Prostate gland (tissue), 2 donors: Measurements from ENCODE around the gene CEACAM18. TPM values are rescaled to one million over a fixed set of nuclear protein-coding genes. Genes with fewer than 3 reads are reported as not detected.
"Not testable (repeated sequence)": the region's sequence is repeated elsewhere in the genome, so short reads cannot be mapped to it uniquely, and the experiment has no call there.

Experiments
- DNase-seq: peaks from one replicate; pipeline ENCODE4 v3.0.0-alpha.2; 2019; ENCODE audit warnings: low spot score
- H3K27ac ChIP-seq, 2 donors: fragments of 200-600 bp; sonication (generic); 2 replicates each; pipeline ENCODE4 v1.5.1; 2017 to 2019
- H3K27me3 ChIP-seq: fragments of 200-600 bp; sonication (generic); replicated peaks from 2 replicates; pipeline ENCODE4 v1.5.1; 2019; ENCODE audit not compliant: insufficient read depth
- H3K36me3 ChIP-seq, 2 donors: fragments of 200-600 bp; sonication (generic); 1 replicate in 1 of 2; 2 replicates in 1 of 2; pipeline versions ENCODE4 v1.5.1 to v1.8.1; 2017 to 2019
- H3K4me1 ChIP-seq: fragments of 200-600 bp; sonication (generic); replicated peaks from 2 replicates; pipeline ENCODE4 v1.5.1; 2019
- H3K4me3 ChIP-seq, 2 donors: fragments of 200-600 bp; sonication (generic); 2 replicates each; pipeline ENCODE4 v1.5.1; 2017 to 2019
- H3K9me3 ChIP-seq: fragments of 200-600 bp; sonication (generic); 2 replicates; pipeline ENCODE4 v1.5.1; 2017
- POLR2A ChIP-seq: fragments of 450-650 bp; IDR thresholded peaks from one replicate; pipeline ENCODE4 v1.6.1; 2016; ENCODE audit warnings: antibody characterized with exemption, mild to moderate bottlenecking
- POLR2AphosphoS5 ChIP-seq: sonication (generic); formaldehyde crosslinking; IDR thresholded peaks from one replicate; pipeline ENCODE4 v1.6.1; 2017; ENCODE audit warnings: antibody characterized with exemption
- WGBS: methylation state at CpG from one replicate; pipeline ENCODE4 v1.1.5; 2018; 5-methylcytosine and 5-hydroxymethylcytosine counted together
- intact Hi-C: fragments of 100-400 bp; cut with DNase I; formaldehyde crosslinking; loops from one replicate; pipeline ENCODE4 v1.14.2; 2022
- total RNA-seq, 2 donors: library from RNA; depleted of rRNA; stranded (reverse); fragments of >200 nt; gene quantifications; one replicate each; pipeline ENCODE4 v1.1.0, GENCODE V29; 2016
- TF ChIP-seq, protein P1 (sequence below), 4 experiments: fragments of 200-600 bp in 2 of 4; fragments of 450-650 bp in 2 of 4; sonication (generic) in 2 of 4; IDR thresholded peaks; 1 replicate in 3 of 4; 2 replicates in 1 of 4; pipeline ENCODE4 v1.5.1; 2016 to 2019; ENCODE audit warnings: antibody characterized with exemption in 4 of 4, mild to moderate bottlenecking in 2 of 4, moderate library complexity in 2 of 4

CEACAM18 gene
- total RNA-seq, 2 donors from 2014 or later = not detected

DNA sequence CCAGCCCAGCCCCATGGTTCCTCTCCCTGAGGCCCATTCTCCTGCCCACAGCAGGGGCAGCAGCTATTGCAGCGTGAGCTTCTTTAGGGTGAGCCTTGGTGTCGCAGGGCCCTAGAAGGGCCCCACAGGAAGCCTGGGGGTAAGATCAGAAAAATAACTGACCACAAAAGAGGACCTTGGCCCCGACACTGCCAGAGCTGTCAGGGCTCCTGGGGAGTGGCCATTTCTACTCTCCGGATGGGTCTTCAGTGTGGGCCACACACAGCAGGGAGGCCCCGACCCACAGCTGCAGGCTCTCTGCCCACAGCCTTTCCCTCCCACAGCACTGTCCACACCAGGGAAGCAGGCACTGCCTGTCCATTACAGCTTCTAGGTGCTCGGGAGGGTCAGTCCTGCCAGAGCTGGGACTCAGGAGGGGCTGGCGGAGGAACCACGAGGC is 16.6 kb upstream of the CEACAM18 start:
- Histone ChIP-seq H3K4me1 (no peaks in the 10 kb centered on the region), H3K27me3 (no peaks in the 10 kb centered on the region), H3K9me3 (no peaks in the 10 kb centered on the region), H3K36me3 (no peaks in the 10 kb centered on the region), H3K4me3 (no peak overlapping the region), H3K27ac (no peak overlapping the region)
- 73% methylated on average over 8 of the region's 8 CpGs for WGBS
- TF ChIP-seq, protein P1, sequence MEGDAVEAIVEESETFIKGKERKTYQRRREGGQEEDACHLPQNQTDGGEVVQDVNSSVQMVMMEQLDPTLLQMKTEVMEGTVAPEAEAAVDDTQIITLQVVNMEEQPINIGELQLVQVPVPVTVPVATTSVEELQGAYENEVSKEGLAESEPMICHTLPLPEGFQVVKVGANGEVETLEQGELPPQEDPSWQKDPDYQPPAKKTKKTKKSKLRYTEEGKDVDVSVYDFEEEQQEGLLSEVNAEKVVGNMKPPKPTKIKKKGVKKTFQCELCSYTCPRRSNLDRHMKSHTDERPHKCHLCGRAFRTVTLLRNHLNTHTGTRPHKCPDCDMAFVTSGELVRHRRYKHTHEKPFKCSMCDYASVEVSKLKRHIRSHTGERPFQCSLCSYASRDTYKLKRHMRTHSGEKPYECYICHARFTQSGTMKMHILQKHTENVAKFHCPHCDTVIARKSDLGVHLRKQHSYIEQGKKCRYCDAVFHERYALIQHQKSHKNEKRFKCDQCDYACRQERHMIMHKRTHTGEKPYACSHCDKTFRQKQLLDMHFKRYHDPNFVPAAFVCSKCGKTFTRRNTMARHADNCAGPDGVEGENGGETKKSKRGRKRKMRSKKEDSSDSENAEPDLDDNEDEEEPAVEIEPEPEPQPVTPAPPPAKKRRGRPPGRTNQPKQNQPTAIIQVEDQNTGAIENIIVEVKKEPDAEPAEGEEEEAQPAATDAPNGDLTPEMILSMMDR (IDR thresholded peaks at IDR 0.05) = no peak
- no peak for TF ChIP-seq POLR2A
- TF ChIP-seq POLR2AphosphoS5 = no peak
- DNase-seq = no peak
- intact Hi-C loops = no loop called here

DNA sequence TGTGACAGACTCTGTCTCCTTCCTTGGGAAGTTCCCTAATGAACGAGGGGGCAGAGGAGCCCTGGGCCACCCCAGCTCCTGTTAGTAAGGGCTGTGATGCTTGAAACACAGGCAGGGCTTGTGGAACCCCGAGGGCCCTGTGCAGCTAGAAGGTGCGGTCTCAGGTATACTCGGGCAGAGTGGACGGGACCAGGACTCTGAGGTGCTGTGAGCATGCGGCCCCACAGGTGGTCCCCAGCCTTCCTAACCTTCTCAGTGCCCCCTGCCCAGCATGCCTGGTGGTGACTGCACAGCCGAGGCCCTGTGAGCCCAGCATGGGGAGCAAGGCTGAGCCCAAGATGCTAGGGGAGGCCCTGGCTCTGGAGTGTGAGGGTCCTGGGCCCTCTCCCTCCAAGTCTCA is 16.1 kb upstream of the CEACAM18 start:
- TF ChIP-seq POLR2A (no peak), POLR2AphosphoS5 (no peak)
- TF ChIP-seq, protein P1 (IDR thresholded peaks at IDR 0.05) = no peak
- WGBS = 78% methylated on average over 7 of the region's 7 CpGs
- Histone ChIP-seq H3K9me3 (no peaks in the 10 kb centered on the region), H3K36me3 (no peaks in the 10 kb centered on the region), H3K27ac (no peak overlapping the region), H3K27me3 (no peaks in the 10 kb centered on the region), H3K4me1 (no peaks in the 10 kb centered on the region), H3K4me3 (no peak overlapping the region)
- intact Hi-C loops = no loop called here
- DNase-seq = no peak

DNA sequence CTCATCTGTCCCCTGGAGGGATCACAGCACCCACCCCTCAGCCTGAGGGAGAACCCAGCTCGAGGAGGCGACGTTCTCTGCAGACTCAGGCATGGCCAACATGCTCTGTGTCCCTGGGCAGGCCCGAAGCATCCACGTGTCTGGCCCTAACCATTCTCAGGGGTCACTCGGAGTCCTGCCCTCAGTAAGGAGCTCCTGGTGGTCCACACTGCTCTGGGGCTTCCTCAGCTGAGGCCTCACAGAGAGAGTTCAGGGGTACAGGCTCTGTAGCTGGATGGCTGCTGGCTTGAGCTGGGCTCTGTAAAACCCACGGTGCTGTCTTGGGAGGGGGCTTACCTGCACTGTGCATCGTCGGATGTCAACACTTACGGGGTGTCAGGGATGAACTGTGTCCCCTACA is 15.7 kb upstream of the CEACAM18 start:
- Histone ChIP-seq H3K4me1 (no peaks in the 10 kb centered on the region), H3K27me3 (no peaks in the 10 kb centered on the region), H3K4me3 (no peak overlapping the region), H3K27ac (no peak overlapping the region), H3K36me3 (no peaks in the 10 kb centered on the region), H3K9me3 (no peaks in the 10 kb centered on the region)
- no peak for DNase-seq
- 72% methylated on average over 10 of the region's 10 CpGs for WGBS
- TF ChIP-seq POLR2AphosphoS5 (no peak), POLR2A (no peak)
- TF ChIP-seq, protein P1 (IDR thresholded peaks at IDR 0.05) = no peak
- intact Hi-C loops = no loop called here

DNA sequence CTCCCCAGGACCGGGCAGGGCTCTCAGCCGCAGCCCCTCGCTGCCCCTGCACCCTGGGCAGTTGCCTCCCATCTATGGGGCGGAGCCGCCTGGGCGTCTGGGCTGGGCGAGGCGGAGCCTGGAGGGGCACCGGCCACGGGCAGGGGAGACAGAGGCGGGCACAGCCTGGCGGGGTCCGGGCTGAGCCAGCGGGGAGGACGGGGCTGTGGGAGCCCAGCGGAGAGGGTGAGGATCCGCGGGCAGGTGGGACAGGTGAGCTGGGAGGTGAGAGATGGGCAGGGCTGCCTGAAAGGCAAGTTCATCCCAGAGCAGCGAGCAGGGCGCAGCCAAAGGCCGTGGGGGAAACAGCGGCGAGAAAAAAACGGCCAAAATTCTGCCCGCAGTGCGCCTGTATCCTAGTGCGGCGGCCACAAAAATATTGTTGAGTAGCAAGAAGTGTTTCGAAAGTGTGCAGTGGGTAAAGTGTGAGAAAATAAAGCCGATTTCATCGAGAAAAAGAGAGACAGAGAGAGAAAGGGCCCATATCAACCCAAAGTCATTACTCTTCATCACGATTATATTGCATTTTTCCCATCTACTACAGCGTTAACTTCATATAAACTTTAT is 14.3 kb upstream of the CEACAM18 start:
- H3K9me3 ChIP-seq, H3K4me1 ChIP-seq, H3K36me3 ChIP-seq, H3K4me3 ChIP-seq, DNase-seq, H3K27ac ChIP-seq, intact Hi-C loops, H3K27me3 ChIP-seq: not testable (repeated sequence)
- WGBS = 18% methylated on average over 15 of the region's 33 CpGs

DNA sequence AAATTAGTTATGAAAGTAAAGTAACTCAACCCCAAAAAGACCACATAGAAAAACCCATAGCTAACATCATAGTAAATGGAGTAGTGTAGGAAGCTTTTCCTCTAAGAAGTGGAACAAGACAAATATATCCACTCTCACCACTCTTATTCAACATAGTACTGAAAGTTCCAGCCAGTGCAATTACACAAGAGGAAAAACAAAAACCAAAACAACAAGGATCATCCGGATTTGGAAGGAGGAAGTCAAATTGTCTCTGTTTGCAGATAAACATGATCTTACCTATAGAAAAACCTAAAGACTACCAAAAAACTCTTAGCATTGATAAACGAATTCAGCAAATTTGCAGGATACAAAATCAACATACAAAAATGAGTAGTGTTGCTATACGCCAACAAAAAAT is 11.6 kb upstream of the CEACAM18 start:
- no peaks in the 10 kb centered on the region for H3K4me1 ChIP-seq
- intact Hi-C loops = no loop called here
- H3K27me3 ChIP-seq = no peaks in the 10 kb centered on the region
- H3K36me3 ChIP-seq = no peaks in the 10 kb centered on the region
- H3K4me3 ChIP-seq = no peak overlapping the region
- TF ChIP-seq POLR2AphosphoS5 = no peak
- TF ChIP-seq, protein P1 (IDR thresholded peaks at IDR 0.05) = no peak
- no peak for TF ChIP-seq POLR2A
- no peak overlapping the region for H3K27ac ChIP-seq
- H3K9me3 ChIP-seq = no peaks in the 10 kb centered on the region
- 52% methylated on average over 3 of the region's 3 CpGs for WGBS
- no peak for DNase-seq
